ENCODE measurements around the gene ATP2A3.

DNA sequence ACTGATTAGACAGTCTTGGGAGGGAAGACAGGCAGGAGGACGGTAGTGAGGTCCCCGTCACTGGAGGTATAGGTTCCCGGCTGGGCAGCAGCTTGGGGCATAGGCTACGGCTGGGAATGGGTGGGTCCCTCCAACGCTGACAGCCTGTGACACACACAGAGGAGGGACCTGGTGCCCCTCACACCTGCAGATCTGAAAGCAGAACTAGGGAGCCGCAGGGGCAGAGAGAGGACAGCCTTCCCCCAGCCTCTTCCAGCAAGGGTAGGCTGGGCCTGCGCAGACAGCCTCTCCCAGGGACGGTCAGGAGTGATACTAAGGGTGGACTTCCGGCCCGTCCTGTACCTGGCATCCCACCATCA is 49.9 kb downstream of the ATP2A3 start:
- TF ChIP-seq, protein P1, sequence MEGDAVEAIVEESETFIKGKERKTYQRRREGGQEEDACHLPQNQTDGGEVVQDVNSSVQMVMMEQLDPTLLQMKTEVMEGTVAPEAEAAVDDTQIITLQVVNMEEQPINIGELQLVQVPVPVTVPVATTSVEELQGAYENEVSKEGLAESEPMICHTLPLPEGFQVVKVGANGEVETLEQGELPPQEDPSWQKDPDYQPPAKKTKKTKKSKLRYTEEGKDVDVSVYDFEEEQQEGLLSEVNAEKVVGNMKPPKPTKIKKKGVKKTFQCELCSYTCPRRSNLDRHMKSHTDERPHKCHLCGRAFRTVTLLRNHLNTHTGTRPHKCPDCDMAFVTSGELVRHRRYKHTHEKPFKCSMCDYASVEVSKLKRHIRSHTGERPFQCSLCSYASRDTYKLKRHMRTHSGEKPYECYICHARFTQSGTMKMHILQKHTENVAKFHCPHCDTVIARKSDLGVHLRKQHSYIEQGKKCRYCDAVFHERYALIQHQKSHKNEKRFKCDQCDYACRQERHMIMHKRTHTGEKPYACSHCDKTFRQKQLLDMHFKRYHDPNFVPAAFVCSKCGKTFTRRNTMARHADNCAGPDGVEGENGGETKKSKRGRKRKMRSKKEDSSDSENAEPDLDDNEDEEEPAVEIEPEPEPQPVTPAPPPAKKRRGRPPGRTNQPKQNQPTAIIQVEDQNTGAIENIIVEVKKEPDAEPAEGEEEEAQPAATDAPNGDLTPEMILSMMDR (IDR thresholded peaks at IDR 0.05) = no peak
- TF ChIP-seq POLR2A (IDR thresholded peaks at IDR 0.05) = no peak

Measured in prostate gland (tissue), 2 donors.